Renal cortex interstitium (tissue), 11 donors: ENCODE measurements around the gene XK. TPM values are rescaled to one million over a fixed set of nuclear protein-coding genes. Genes with fewer than 3 reads are reported as not detected.

Experiments
- DNase-seq, 11 donors: peaks; one replicate each; pipeline ENCODE4 v3.0.0-alpha.2; 2013; ENCODE audit warnings: low read depth in 9 of 11, low spot score in 4 of 11; ENCODE audit errors: extremely low read depth in 1 of 11
- polyA plus RNA-seq, 3 donors: library from polyadenylated mRNA; unstranded; fragments of 120-200 nt; gene quantifications; one replicate each; pipeline ENCODE4 v1.2.1, GENCODE V29; 2013; ENCODE audit not compliant: insufficient read length in 3 of 3

XK gene
- polyA plus RNA-seq, 3 donors: 1.0 to 1.8 (median 1.1) TPM

GRCh38 chrX:37676811-37677210 is 8.8 kb upstream of the XK start:
- DNase-seq: no peak

GRCh38 chrX:37677243-37677642 is 8.3 kb upstream of the XK start:
- no peak for DNase-seq

- no peak for DNase-seq
Observed at GRCh38 chrX:37677765-37678164, 7.8 kb upstream of the XK start.

GRCh38 chrX:37678574-37678973 is 7.0 kb upstream of the XK start:
- DNase-seq: no peak

- DNase-seq: no peak
Observed at GRCh38 chrX:37679230-37679629, 6.4 kb upstream of the XK start.

- no peak for DNase-seq
Observed at GRCh38 chrX:37679888-37680287, 5.7 kb upstream of the XK start.

GRCh38 chrX:37684426-37684825 is 1.2 kb upstream of the XK start:
- DNase-seq: no peak

GRCh38 chrX:37684973-37685372 is 618 bp upstream of the XK start:
- DNase-seq: no peak

- DNase-seq: no peak
Observed at GRCh38 chrX:37686369-37686995, 891 bp downstream of the XK start.

GRCh38 chrX:37686996-37687395 is 1.4 kb downstream of the XK start:
- DNase-seq: no peak

GRCh38 chrX:37690119-37690518 is 4.5 kb downstream of the XK start:
- DNase-seq: no peak

- no peak for DNase-seq
Observed at GRCh38 chrX:37692918-37693317, 7.3 kb downstream of the XK start.

- no peak for DNase-seq
Observed at GRCh38 chrX:37697169-37697760, 11.7 kb downstream of the XK start.

GRCh38 chrX:37701588-37701987 is 16.0 kb downstream of the XK start:
- no peak for DNase-seq

- no peak for DNase-seq
Observed at GRCh38 chrX:37711991-37712390, 26.4 kb downstream of the XK start.

- no peak for DNase-seq
Observed at GRCh38 chrX:37712458-37712857, 26.9 kb downstream of the XK start.

- DNase-seq: no peak
Observed at GRCh38 chrX:37714479-37714878, 28.9 kb downstream of the XK start.

- DNase-seq: no peak
Observed at GRCh38 chrX:37716602-37717001, 31.0 kb downstream of the XK start.

- no peak for DNase-seq
Observed at GRCh38 chrX:37717708-37718107, 32.1 kb downstream of the XK start.

- DNase-seq: no peak
Observed at GRCh38 chrX:37722595-37722994, 37.0 kb downstream of the XK start.

GRCh38 chrX:37726346-37726745 is 40.8 kb downstream of the XK start:
- DNase-seq: no peak
